Measurements from ENCODE around the gene IMMP2L.
A peak's percentile ranks its signal among the peaks of the same experiment; 100 is the strongest.

The IMMP2L gene

DNA sequence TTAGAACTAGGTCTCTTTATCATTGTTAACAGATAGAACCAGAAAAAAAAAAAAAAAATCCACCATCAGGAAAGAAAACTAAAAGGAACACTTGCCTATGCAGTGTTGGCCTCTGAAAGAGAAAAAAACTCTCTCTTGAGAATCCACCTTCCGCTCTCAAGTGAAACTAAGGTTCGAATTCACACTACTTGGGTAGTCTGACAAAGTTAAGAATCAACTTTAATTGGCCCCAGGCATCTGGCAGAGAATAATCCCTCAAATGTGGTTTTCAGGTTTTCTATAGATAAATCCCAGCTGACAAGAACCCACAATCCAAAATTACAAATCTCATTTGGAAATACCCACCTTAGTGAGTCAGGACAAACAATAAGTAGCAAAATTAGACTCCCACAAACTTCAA, 671.1 kb downstream of the IMMP2L start:
- no peak for DNase-seq

DNA sequence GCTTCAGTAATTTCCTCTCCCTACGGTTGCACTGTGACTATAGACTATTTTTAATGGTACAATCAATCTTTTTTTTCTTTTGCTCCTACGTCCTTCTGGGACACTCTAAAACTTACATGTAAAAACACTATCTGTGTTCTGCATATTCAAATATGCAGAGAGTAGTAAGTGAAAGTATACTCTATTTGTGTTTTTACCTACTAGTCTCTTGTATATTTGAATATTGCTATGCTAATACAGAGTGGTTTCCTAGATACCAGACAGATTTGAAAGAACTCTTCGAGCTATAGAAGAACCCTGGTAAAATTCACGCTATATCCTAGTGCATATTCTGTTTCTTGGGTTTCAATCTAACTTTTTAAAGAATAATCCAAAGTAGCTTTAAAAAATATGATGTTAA, 672.2 kb downstream of the IMMP2L start:
- no peak for DNase-seq

DNA sequence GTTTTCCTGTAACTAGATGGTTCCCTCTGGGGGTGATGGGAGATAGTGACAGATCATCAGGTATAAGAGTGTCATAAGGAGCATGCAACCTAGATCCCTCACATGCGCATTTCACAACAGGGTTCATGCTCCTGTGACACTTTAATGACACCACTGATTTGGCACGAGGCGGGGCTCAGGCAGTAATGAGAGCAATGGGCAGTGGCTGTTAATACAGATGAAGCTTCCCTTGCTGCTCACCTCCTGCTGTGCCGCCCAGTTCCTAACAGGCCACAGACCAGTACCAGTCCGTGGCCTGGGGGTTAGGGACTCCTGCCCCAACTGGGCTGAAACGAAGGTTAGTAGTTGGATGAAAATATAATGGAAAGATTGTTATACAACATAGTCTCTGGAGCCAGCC, 673.0 kb downstream of the IMMP2L start:
- no peak for DNase-seq

GRCh38 chr7:110888641-110889040, 673.7 kb downstream of the IMMP2L start:
- no peak for DNase-seq

GRCh38 chr7:110885474-110885873, 676.8 kb downstream of the IMMP2L start:
- no peak for DNase-seq

GRCh38 chr7:110881721-110882120, 680.6 kb downstream of the IMMP2L start:
- DNase-seq, result no peak

- no peak for DNase-seq
Observed at GRCh38 chr7:110880971-110881370, 681.3 kb downstream of the IMMP2L start.

DNA sequence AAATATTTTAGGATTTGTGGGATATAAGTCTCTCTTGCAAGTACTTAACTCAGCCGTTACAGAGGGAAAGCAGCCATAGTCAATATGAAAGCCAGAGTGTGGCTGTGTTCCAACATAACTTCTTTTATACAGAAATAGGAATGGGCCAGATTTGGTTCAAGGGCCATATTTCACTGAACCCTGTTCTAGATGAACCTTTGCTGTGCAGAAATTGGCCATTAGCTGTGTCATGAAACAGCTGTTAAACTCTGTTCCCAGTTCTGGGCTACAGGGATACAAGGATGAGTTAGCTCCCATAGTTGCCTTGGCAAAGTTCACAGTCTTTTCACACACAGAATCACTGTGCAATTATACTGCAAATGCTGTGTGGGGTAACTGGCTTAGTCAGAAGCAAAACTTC, 685.3 kb downstream of the IMMP2L start:
- DNase-seq, result no peak

- no peak for DNase-seq
Observed at GRCh38 chr7:110875346-110875745, 686.9 kb downstream of the IMMP2L start.

DNA sequence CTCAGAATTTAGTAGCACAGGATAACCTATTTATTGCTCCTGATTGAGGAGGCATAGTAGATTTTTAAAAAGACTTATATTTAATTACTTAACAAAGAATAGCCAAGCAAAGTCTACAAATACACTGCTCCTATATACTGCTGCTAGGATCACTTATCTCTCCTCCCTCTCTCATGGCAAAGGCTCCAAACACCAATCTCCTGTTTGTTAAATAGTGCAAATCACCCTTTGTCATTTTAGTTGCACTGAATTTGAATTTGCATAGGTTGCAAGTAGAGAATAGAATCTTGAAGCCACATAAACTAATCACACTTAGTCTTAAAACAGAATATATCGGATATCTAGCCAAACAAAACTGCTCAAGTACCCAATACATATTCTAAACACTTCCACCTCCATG, 690.4 kb downstream of the IMMP2L start:
- DNase-seq, result no peak

GRCh38 chr7:110870926-110871325, 691.4 kb downstream of the IMMP2L start:
- no peak for DNase-seq

GRCh38 chr7:110868458-110868857, 693.8 kb downstream of the IMMP2L start:
- DNase-seq, result no peak

DNA sequence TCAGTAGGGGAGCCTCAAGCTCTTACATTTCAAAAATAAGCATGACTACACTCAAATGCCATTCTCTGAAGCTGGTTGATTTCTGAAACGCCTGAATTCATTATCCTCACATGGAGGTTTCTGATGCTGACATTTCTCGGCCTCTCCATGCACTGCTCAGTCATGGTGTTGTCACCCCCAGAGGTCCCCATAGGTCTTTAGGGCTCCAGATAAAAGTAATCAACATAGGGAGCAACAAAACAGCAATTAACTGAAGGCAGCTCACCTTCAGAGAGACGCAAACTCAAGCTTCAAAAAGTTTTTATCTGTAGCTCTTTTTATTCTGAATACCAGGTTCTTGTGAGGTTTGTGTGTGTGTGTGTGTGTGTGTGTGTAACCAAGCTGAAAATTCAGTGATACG, 694.5 kb downstream of the IMMP2L start:
- DNase-seq, result no peak

GRCh38 chr7:110863258-110863657, 699.0 kb downstream of the IMMP2L start:
- no peak for DNase-seq

GRCh38 chr7:110861163-110861562, 701.1 kb downstream of the IMMP2L start:
- no peak for DNase-seq

DNA sequence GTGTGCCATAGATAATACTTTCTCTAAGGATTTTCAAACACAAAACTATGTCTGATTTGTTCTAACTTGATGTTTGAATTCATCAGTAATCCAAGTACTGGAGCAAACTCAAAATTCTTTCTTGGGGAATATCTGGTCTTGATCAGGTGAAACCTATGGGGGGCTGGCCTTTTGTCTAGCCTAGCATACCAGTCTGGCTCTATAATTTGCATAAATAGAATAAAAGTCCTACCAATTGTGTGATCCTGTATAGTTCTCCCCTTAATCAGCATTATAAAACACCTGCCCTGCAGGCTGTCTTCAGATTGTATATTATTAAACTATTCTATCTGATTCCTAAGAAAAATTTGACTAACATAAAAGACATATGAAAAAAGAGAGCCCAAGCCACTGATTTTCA, 705.2 kb downstream of the IMMP2L start:
- no peak for DNase-seq

- no peak for DNase-seq
Observed at GRCh38 chr7:110856704-110857103, 705.6 kb downstream of the IMMP2L start.

DNA sequence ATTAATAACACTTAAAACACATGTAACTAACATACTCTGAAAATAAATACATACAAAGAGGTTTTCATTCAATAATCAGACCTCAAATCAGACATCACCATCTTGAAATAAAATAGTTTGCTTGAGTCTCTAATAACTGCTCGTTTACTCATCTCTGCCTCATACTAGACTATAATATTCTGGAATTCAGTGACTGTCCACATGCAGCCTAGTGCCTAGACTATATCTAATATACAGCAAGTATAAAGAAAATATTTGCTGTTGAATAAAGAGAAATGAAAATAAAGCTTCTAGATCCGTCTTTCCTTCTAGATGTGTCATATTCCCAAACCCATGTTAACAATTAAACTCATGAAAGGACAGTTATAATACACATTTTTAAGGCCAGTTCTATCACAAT, 707.6 kb downstream of the IMMP2L start:
- DNase-seq, result no peak

DNA sequence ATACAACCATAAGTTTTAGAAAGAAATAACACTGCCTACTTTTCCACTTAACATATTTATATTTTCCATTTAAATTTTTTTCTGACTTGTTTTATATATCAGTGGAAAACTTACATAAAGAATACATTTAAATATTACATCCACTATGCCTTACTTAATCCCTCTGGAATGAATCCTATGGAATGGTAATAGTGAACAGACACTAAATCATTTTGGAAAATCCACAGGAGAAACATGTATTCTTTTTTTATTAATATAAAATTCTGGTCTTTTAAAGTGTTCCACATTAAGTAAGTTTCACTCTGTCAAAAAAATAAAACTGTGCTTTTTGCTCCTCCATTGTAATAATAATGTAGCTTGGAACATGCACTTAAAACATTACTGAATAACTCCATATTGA, 708.1 kb downstream of the IMMP2L start:
- no peak for DNase-seq

- DNase-seq, result no peak
Observed at GRCh38 chr7:110853263-110853662, 709.0 kb downstream of the IMMP2L start.

- no peak for DNase-seq
Observed at GRCh38 chr7:110852156-110852940, 709.9 kb downstream of the IMMP2L start.

- no peak for DNase-seq
Observed at GRCh38 chr7:110850224-110850623, 712.1 kb downstream of the IMMP2L start.

DNA sequence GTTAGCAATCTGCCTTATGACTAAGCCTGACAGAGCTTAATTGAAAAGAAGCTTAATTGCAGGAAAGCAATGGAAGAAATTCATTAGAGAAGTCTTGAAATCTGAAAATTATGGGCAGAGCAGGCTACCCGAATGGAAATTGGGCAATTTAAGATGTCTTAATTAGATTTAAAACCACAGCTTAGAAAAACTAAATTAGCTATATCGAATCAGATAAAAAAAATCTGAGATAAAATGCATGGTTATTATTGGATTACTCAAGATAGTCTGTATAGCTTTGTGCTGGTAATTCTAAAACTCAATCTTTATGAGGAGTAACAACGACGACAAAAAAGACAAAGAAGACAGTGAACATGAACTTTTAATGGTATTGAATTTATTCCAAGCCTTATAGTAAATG, 719.5 kb downstream of the IMMP2L start:
- no peak for DNase-seq

DNA sequence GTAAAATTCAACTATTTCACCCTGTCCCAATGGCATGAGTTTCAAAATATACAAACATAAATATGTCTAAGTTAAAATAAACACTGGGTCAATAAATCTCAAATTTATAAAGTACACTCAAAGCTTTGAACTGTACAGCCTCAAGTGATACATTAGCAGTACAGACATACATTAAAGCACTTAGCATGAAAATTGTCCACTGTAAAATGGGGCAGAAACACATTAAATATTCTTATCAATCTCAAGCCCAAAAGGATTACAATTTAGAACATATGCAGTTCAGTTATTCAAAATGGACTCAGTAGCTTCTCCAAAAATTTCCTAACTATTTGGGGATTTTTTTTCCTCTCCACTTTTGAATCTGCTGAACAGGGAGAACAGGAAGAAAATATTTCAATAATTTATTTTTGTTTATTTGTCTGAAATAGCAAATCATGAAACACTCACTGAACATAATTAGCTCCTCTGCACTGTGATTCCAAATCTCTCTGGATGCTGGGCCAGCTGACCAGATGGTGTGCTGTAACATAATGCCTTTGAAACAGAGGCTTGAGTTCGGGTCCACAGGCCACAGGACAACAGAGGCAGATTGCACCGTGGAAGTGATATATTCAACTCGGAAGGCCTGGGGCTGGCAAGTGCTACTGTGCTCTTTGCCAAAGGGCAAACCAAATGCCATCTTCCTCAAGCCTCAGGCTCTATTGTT, 720.3 kb downstream of the IMMP2L start:
- no peak for DNase-seq

GRCh38 chr7:110839866-110840265, 722.4 kb downstream of the IMMP2L start:
- DNase-seq, result peak; percentile 31 to 53
